Stimulated activated CD8-positive, alpha-beta memory T cell treated with anti-CD3 and anti-CD28 coated beads, Interleukin-4, amount 100 ng/mL, for 48 hours (primary cell): ENCODE measurements around the gene KRT33B.

Source experiments
- DNase-seq: peaks from one replicate; pipeline ENCODE4 v3.0.0-alpha.2; 2020

KRT33B gene

GRCh38 chr17:41322903-41323895 is 46.4 kb downstream of the KRT33B start:
- no peak for DNase-seq

DNA sequence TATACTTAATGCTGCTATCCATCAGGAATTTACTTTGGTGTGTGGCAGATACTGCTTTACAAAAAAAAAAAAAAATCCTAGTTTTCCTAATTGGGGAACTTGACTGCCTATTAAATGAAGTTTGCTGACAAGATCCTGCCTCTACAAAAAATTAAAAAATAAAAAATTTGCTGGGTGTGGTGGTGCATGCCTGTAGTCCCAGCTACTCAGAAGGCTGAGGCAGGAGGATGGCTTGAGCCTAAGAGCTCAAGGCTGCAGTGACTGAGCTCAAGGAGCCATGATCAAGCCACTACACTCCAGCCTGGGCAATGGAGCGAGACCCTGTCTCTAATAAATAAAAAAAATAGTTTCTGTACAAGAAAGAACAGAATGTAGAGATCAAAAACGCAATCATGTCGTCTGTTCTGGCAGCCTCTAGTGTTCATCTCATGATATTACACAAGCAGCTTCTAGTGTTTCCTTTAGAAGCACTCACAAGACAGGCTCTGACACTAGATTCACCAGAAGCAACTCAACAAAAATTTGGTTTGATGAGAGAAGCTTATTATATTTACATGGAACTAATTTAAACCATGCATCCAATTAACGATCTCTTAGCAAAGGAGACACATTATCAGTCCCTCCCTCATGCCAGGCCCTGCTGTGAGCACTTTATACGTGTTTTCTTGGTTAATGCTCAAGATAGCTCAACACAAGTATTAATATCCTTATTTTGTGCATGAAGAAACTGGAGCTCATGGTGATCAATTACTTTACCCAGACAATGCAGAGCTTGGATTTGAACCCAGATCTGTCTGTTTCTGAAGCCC is 47.3 kb downstream of the KRT33B start:
- no peak for DNase-seq

DNA sequence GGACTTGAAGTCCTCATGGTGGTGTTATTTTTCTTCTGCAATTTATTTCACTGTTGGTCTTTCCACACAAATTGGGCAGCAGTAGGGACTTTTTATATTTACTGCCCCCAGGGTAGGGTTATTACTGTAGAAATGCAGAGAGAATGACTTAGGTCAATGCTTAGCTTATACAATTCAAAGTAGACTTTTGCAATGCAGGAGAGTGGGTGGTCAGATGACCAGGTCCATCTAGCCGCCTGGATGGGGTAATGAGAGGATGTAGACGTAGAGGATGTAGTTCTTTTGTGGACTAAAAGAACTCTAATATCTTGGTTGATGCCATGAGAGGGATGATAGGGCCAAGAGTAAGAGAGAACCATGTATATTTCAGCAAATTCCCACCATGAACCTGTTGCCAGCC is 51.4 kb downstream of the KRT33B start:
- DNase-seq, result no peak

GRCh38 chr17:41315814-41316445 is 53.7 kb downstream of the KRT33B start:
- DNase-seq, result no peak

DNA sequence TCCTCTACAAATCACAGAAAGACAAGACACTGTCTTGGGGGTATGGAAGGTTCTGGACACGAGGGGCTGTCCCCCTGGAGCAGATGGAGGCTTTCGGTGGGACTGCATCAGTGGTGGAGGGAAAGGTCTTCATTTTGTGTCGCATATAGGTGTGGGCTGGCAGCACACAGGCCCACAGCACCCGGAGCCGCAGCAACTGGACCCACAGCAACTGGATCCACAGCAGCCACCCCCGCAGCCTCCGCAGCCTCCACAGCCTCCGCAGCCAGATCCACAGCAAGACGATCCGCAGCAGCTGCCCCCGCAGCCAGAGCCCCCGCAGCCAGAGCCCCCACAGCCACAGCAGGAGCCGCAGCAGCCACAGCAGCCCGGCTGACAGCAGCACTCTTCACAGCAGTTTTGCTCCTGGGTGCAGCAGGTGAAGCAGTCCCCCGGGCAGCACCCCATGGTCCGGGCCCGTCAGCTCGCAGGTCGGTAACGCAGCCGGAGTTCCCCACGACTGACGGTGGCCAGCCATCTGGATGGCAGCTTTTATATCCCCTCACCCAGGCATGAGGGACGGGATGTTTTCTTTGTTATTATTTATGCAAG is 54.3 kb downstream of the KRT33B start, which contains the start of gene KRTAP17-1:
KRTAP17-1 (minus strand) TSS at position 507 of the 591 bp plus-strand sequence; CDS start at position 447, 60 bp downstream.
- DNase-seq, result no peak
